ENCODE results near the gene TRIM24. TPM values are rescaled to one million over a fixed set of nuclear protein-coding genes. Genes with fewer than 3 reads are reported as not detected.

Gene TRIM24
- total and polyA plus RNA-seq, 8 donors = 22.4 to 81.2 (median 69.9) TPM

DNA sequence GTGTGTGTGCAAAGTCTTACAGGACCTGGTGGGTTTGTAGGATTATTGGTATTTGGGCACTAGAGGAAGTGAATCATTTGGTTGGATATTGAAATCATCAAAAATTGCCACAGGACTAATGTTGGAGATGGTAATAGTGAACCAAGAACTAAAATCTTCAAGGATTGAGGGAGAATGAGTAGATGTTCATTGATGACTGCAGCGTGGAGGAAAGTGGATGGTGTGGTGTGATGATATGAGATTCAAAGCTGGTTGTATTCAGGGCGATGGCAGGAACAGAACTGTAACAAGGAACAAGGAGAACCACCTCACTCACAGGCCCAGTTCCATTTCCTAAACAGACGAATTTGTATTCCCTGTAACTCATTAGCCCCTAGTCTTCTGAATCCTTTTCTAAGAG, 90.3 kb downstream of the TRIM24 start:
- TF ChIP-seq, protein P1, sequence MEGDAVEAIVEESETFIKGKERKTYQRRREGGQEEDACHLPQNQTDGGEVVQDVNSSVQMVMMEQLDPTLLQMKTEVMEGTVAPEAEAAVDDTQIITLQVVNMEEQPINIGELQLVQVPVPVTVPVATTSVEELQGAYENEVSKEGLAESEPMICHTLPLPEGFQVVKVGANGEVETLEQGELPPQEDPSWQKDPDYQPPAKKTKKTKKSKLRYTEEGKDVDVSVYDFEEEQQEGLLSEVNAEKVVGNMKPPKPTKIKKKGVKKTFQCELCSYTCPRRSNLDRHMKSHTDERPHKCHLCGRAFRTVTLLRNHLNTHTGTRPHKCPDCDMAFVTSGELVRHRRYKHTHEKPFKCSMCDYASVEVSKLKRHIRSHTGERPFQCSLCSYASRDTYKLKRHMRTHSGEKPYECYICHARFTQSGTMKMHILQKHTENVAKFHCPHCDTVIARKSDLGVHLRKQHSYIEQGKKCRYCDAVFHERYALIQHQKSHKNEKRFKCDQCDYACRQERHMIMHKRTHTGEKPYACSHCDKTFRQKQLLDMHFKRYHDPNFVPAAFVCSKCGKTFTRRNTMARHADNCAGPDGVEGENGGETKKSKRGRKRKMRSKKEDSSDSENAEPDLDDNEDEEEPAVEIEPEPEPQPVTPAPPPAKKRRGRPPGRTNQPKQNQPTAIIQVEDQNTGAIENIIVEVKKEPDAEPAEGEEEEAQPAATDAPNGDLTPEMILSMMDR (IDR thresholded peaks at IDR 0.05) = no peak
- H3K27ac ChIP-seq = no peak overlapping the region
- ATAC-seq (no peak), DNase-seq (no peak)
- no peaks in the 10 kb centered on the region for H3K4me1 ChIP-seq
- no peak overlapping the region for H3K4me3 ChIP-seq
- H3K36me3 ChIP-seq = peaks cover 0 to 79% of the 10 kb centered on the region in 2 donors
- intact Hi-C loops (cut with DNase I) = no loop called here
- no peaks in the 10 kb centered on the region for H3K27me3 ChIP-seq
- H3K9me3 ChIP-seq = peaks cover 0 to 12% of the 10 kb centered on the region in 2 donors

DNA sequence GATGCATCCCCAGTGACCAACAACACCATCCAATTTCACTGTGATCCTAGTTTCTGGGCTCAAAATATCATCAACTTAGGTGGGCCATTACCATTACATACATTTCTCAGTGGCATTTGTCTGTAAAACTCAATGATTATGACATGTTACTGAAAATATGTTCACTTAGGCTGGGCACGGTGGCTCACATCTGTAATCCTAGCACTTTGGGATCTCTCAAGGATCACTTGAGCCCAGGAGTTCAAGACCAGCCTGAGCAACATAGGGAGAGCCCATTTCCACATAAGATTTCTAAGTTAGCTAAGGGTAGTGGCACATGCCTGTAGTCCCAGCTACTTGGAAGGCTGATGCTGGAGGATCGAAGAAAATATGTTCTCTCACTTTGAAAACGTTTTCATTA, 91.0 kb downstream of the TRIM24 start:
- Histone ChIP-seq H3K27me3 (no peaks in the 10 kb centered on the region), H3K4me1 (no peaks in the 10 kb centered on the region), H3K4me3 (no peak overlapping the region), H3K27ac (no peak overlapping the region), H3K36me3 (peaks cover 0 to 79% of the 10 kb centered on the region in 2 donors), H3K9me3 (peaks cover 1 to 20% of the 10 kb centered on the region in 2 donors)
- TF ChIP-seq, protein P1 (IDR thresholded peaks at IDR 0.05) = no peak
- DNase-seq (no peak), ATAC-seq (no peak)
- intact Hi-C loops (cut with DNase I) = no loop called here

DNA sequence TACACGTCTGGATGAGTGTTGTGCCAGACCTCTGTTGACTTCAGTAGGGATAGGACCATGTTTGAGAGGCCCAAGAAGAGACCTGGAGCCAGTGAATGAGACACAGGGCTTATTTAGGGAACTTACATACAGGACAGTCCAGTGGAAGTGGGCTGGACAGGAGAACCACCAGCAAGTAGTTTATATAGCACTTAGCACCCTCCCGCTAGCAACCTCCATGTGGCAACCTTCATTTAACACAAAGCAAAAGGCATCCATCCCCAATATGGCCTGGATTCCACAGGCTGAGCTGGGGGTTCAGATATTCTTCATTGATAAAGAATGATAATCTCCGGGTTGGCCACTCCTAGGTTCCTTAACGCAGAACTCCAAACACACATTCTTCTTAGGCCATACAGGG, 93.7 kb downstream of the TRIM24 start:
- intact Hi-C loops (cut with DNase I) = no loop called here
- H3K9me3 ChIP-seq = peaks cover 17 to 47% of the 10 kb centered on the region in 2 donors
- no peak for ATAC-seq
- H3K27ac ChIP-seq = no peak overlapping the region
- peaks cover 0 to 89% of the 10 kb centered on the region in 2 donors for H3K36me3 ChIP-seq
- H3K4me1 ChIP-seq = no peaks in the 10 kb centered on the region
- TF ChIP-seq, protein P1 (IDR thresholded peaks at IDR 0.05) = no peak
- DNase-seq = no peak
- no peak overlapping the region for H3K4me3 ChIP-seq
- no peaks in the 10 kb centered on the region for H3K27me3 ChIP-seq

DNA sequence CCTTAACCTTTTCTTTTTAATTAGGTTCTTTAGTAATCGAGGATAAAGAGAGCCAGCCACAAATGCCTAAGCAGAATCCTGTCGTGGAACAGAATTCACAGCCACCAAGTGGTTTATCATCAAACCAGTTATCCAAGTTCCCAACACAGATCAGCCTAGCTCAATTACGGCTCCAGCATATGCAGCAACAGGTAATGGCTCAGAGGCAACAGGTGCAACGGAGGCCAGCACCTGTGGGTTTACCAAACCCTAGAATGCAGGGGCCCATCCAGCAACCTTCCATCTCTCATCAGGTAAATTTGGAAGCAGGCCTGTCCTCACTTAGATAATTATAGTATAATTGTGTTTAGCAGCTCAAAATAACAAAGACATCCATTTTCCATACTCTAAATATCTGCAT, 94.6 kb downstream of the TRIM24 start:
- H3K27me3 ChIP-seq = no peaks in the 10 kb centered on the region
- no peak for ATAC-seq
- intact Hi-C loops (cut with DNase I) = no loop called here
- no peak for DNase-seq
- H3K9me3 ChIP-seq = peaks cover 17 to 56% of the 10 kb centered on the region in 2 donors
- no peaks in the 10 kb centered on the region for H3K4me1 ChIP-seq
- no peak overlapping the region for H3K4me3 ChIP-seq
- TF ChIP-seq, protein P1 (IDR thresholded peaks at IDR 0.05) = no peak
- H3K36me3 ChIP-seq = peaks cover 0 to 90% of the 10 kb centered on the region in 2 donors
- H3K27ac ChIP-seq = no peak overlapping the region

DNA sequence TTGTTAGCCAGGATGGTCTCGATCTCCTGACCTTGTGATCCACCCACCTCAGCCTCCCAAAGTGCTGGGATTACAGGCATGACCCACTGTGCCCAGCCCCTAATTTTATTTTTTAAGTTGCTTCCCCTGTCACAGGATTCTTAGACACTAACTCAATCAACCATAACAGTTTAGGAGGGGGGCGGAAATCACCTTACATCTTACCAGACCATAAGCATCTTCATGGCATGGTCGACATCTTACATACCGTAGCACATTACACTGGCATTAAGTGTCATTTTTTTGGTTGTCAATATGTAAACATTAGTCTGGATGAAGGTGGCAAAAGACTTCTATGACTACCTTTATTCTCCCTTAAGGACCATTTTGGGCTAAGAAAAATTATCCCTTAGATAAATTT, 95.6 kb downstream of the TRIM24 start:
- H3K9me3 ChIP-seq = peaks cover 17 to 64% of the 10 kb centered on the region in 2 donors
- no peaks in the 10 kb centered on the region for H3K4me1 ChIP-seq
- H3K27me3 ChIP-seq = no peaks in the 10 kb centered on the region
- H3K36me3 ChIP-seq = peaks cover 0 to 100% of the 10 kb centered on the region in 2 donors
- DNase-seq (no peak), ATAC-seq (no peak)
- TF ChIP-seq, protein P1 (IDR thresholded peaks at IDR 0.05) = no peak
- no peak overlapping the region for H3K4me3 ChIP-seq
- intact Hi-C loops (cut with DNase I) = no loop called here
- H3K27ac ChIP-seq = no peak overlapping the region

Data from left lung (tissue), 10 donors.